Endothelial cell (in vitro differentiated cells): Measurements from ENCODE around the gene PACRG. TPM values are rescaled to one million over a fixed set of nuclear protein-coding genes. Genes with fewer than 3 reads are reported as not detected.

Source experiments
- DNase-seq: peaks from one replicate; pipeline ENCODE4 v3.0.0; 2021; ENCODE audit warnings: low spot score
- H3K27ac Mint-ChIP-seq: one replicate; pipeline ENCODE4 v1.8.0; 2021; ENCODE audit warnings: mixed read lengths, inconsistent platforms; ENCODE audit not compliant: unreplicated experiment
- H3K27me3 Mint-ChIP-seq: one replicate; pipeline ENCODE4 v1.8.0; 2021; ENCODE audit warnings: mild to moderate bottlenecking, moderate library complexity, mixed read lengths, inconsistent platforms; ENCODE audit not compliant: unreplicated experiment
- H3K36me3 Mint-ChIP-seq: one replicate; pipeline ENCODE4 v1.8.0; 2021; ENCODE audit warnings: mild to moderate bottlenecking, low read depth, mixed read lengths, inconsistent platforms; ENCODE audit not compliant: unreplicated experiment
- H3K4me1 Mint-ChIP-seq: one replicate; pipeline ENCODE4 v1.8.0; 2021; ENCODE audit warnings: mild to moderate bottlenecking, mixed read lengths, inconsistent platforms; ENCODE audit not compliant: unreplicated experiment
- H3K4me3 Mint-ChIP-seq: one replicate; pipeline ENCODE4 v1.8.0; 2021; ENCODE audit warnings: mild to moderate bottlenecking, mixed read lengths, inconsistent platforms; ENCODE audit not compliant: unreplicated experiment
- H3K9me3 Mint-ChIP-seq: one replicate; pipeline ENCODE4 v1.8.0; 2021; ENCODE audit warnings: mixed read lengths, inconsistent platforms; ENCODE audit not compliant: unreplicated experiment
- total RNA-seq: library from RNA; stranded (reverse); fragmentation: NEBNext Ultra II Directional; extraction: Animal tissue kit (Norgen Biotek cat#: 25700); gene quantifications from one replicate; pipeline ENCODE4 v1.2.1, GENCODE V29; 2021; ENCODE audit not compliant: unreplicated experiment
- TF ChIP-seq, protein P1 (sequence below): fragments of 200-600 bp; sonication (generic); IDR thresholded peaks from one replicate; pipeline ENCODE4 v1.5.0; 2021; ENCODE audit warnings: antibody characterized with exemption; ENCODE audit not compliant: unreplicated experiment

The PACRG gene
- total RNA-seq, 1 donor from 2014 or later: 1.1 TPM

DNA sequence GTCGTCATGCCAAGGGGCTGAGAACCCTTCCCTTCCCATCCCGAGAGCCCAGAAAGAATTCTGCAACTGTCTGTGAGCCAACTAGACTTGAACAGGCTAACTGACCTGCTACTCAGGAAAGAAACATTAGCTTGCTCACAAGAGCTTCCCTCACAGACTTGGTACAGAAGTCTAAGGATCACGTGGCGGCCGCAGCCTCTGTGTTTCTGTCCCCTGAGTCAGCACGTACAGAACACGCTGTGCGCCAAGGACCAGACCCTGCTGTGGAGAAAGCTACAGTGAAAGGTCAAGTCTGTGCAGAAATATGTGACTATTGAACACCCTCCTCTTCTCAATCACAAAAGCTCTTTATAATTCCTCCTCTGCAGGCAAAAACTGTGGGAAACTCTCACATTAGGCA, 535.4 kb downstream of the PACRG start:
- TF ChIP-seq, protein P1, sequence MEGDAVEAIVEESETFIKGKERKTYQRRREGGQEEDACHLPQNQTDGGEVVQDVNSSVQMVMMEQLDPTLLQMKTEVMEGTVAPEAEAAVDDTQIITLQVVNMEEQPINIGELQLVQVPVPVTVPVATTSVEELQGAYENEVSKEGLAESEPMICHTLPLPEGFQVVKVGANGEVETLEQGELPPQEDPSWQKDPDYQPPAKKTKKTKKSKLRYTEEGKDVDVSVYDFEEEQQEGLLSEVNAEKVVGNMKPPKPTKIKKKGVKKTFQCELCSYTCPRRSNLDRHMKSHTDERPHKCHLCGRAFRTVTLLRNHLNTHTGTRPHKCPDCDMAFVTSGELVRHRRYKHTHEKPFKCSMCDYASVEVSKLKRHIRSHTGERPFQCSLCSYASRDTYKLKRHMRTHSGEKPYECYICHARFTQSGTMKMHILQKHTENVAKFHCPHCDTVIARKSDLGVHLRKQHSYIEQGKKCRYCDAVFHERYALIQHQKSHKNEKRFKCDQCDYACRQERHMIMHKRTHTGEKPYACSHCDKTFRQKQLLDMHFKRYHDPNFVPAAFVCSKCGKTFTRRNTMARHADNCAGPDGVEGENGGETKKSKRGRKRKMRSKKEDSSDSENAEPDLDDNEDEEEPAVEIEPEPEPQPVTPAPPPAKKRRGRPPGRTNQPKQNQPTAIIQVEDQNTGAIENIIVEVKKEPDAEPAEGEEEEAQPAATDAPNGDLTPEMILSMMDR: no peak
- Mint-ChIP-seq H3K27me3 (peaks cover 11% of the 10 kb centered on the region), H3K4me1 (peaks cover 25% of the 10 kb centered on the region), H3K4me3 (no peak overlapping the region), H3K9me3 (no peaks in the 10 kb centered on the region), H3K27ac (no peak overlapping the region), H3K36me3 (peaks cover 3% of the 10 kb centered on the region)
- DNase-seq: no peak

DNA sequence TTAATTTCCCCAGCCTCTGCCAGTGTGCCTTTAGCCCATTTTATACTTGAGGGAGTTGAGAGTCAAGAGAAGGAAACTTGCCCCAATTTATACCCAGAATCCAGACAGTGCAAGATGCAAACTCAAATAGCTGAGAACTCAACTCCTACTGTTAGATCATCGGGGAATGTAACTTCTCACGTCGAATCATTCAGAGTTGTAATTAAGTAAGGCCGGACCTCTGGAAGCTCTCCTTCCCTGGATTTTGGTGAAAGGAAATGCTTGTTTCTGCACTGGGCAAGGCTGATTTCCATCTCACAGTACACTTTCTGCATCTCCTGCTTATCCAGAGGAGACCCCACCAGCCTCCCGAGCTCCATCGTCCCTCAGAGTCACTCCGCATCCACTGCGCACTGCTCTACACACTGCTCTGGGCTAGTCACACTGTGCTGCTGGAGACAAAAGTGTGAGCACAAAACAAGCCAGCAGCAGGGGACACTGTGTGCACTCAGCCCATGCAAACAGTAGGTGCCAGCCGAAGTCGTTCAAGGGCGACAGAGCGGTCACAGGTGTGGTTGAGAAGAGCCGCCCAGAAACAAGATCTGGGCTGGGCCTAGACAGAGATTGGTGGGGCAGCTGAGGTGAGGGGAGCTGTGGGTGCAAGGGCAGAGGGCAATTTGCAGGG, 536.4 kb downstream of the PACRG start:
- no peak overlapping the region for H3K27ac Mint-ChIP-seq
- no peaks in the 10 kb centered on the region for H3K36me3 Mint-ChIP-seq
- no peak for DNase-seq
- TF ChIP-seq, protein P1: no peak
- no peaks in the 10 kb centered on the region for H3K9me3 Mint-ChIP-seq
- H3K4me3 Mint-ChIP-seq: no peak overlapping the region
- H3K27me3 Mint-ChIP-seq: peaks cover 7% of the 10 kb centered on the region
- peaks cover 22% of the 10 kb centered on the region for H3K4me1 Mint-ChIP-seq

DNA sequence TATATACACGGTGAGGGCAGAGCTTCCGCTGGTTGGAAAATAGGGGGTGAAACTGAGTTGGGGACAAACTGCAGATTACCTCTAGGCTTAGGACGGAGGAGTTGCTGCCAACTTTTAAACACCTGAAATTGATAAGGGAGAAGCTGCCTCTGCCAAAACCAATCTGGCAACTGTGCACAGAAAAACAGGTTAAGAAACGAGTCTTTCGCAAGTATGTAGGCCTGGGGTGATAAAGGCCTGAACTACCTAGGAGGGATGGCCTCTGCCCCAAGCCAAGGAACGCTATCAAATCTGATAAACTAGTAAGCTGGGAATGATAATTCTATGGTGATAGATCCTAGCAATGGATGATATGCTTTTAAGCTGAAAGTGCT, 536.9 kb downstream of the PACRG start:
- Mint-ChIP-seq H3K4me1 (peaks cover 17% of the 10 kb centered on the region), H3K27ac (no peak overlapping the region), H3K27me3 (peaks cover 3% of the 10 kb centered on the region), H3K4me3 (no peak overlapping the region), H3K9me3 (no peaks in the 10 kb centered on the region), H3K36me3 (no peaks in the 10 kb centered on the region)
- no peak for DNase-seq
- TF ChIP-seq, protein P1: no peak

DNA sequence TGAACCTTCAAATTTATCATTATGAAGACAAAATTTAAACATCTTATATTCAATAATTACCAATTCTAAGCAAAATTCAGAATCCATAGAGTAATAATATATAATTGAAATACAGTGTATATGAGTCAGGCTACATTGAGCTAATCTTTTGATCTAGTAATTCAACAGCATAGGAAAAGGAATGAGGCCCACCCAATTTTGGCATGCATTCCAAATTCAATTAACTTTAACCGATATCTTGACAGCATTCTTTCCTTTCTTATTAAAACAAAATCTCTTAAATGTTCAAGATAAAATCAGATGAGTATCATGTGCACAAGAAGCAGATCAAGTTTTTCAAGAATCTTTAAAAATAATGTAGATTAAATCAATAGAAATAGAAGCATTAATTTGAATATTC, 553.9 kb downstream of the PACRG start:
- Mint-ChIP-seq H3K27me3 (peaks cover 4% of the 10 kb centered on the region), H3K27ac (no peak overlapping the region), H3K36me3 (no peaks in the 10 kb centered on the region), H3K9me3 (no peaks in the 10 kb centered on the region), H3K4me1 (no peaks in the 10 kb centered on the region), H3K4me3 (no peak overlapping the region)
- TF ChIP-seq, protein P1: no peak
- no peak for DNase-seq

DNA sequence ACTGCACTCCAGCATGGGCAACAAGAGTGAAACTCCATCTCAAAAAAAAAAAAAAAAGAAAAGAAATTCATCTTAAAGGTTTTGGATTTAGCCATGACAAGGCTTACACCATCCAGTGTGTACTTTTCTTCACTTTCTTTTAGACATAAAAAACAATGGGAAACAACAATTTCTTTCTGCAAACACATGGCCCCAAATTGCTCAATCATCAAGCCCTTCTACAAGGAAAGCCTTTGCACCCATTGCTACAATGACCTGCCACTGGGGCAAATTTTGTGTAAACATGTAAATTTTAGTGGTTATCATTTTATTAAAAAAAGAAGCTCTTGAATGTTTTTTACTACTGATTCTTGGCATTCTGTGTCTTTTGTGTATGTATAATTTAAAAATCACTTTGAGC, 554.9 kb downstream of the PACRG start:
- no peaks in the 10 kb centered on the region for H3K36me3 Mint-ChIP-seq
- peaks cover 4% of the 10 kb centered on the region for H3K27me3 Mint-ChIP-seq
- no peaks in the 10 kb centered on the region for H3K4me1 Mint-ChIP-seq
- TF ChIP-seq, protein P1: no peak
- H3K27ac Mint-ChIP-seq: no peak overlapping the region
- no peaks in the 10 kb centered on the region for H3K9me3 Mint-ChIP-seq
- no peak overlapping the region for H3K4me3 Mint-ChIP-seq
- no peak for DNase-seq
